Activated CD8-positive, alpha-beta memory T cell treated with anti-CD3 and anti-CD28 coated beads, Interleukin-2, amount 50 U/mL, for 48 hours (primary cell): Measurements from ENCODE around the gene PSMD10.

Experiments used
- DNase-seq: peaks from one replicate; pipeline ENCODE4 v3.0.0-alpha.2; 2020

Gene PSMD10

GRCh38 chrX:108091264-108091877, at the start of gene PSMD10, which contains the start of gene ATG4A:
Gene PSMD10, minus strand, starts transcription at chrX:108091542. Its CDS starts 22 bp downstream, at chrX:108091520.
Gene ATG4A, plus strand, starts transcription at chrX:108091778. Its CDS starts 49 bp downstream, at chrX:108091827.
- DNase-seq, result peak; percentile 87

- no peak for DNase-seq
Observed at GRCh38 chrX:108138814-108139702, 47.7 kb upstream of the PSMD10 start.

GRCh38 chrX:108134724-108135123, 43.4 kb upstream of the PSMD10 start:
- DNase-seq, result no peak

- no peak for DNase-seq
Observed at GRCh38 chrX:108132876-108133275, 41.5 kb upstream of the PSMD10 start.

- no peak for DNase-seq
Observed at GRCh38 chrX:108132034-108132433, 40.7 kb upstream of the PSMD10 start.

- no peak for DNase-seq
Observed at GRCh38 chrX:108131471-108131870, 40.1 kb upstream of the PSMD10 start.

GRCh38 chrX:108130889-108131288, 39.5 kb upstream of the PSMD10 start:
- no peak for DNase-seq

- no peak for DNase-seq
Observed at GRCh38 chrX:108127152-108127551, 35.8 kb upstream of the PSMD10 start.

- DNase-seq, result no peak
Observed at GRCh38 chrX:108126661-108127060, 35.3 kb upstream of the PSMD10 start.

GRCh38 chrX:108123591-108124366, 32.4 kb upstream of the PSMD10 start:
- DNase-seq, result no peak

GRCh38 chrX:108122748-108123147, 31.4 kb upstream of the PSMD10 start:
- DNase-seq, result no peak

- no peak for DNase-seq
Observed at GRCh38 chrX:108121291-108121690, 29.9 kb upstream of the PSMD10 start.

- DNase-seq, result no peak
Observed at GRCh38 chrX:108117988-108118387, 26.6 kb upstream of the PSMD10 start.

GRCh38 chrX:108114541-108114940, 23.2 kb upstream of the PSMD10 start:
- DNase-seq, result no peak

GRCh38 chrX:108105473-108105872, 14.1 kb upstream of the PSMD10 start:
- DNase-seq, result no peak

GRCh38 chrX:108097380-108097779, 6.0 kb upstream of the PSMD10 start:
- DNase-seq, result no peak

GRCh38 chrX:108091878-108092291, 543 bp upstream of the PSMD10 start:
- no peak for DNase-seq

GRCh38 chrX:108090491-108091263, 665 bp downstream of the PSMD10 start:
- no peak for DNase-seq

- no peak for DNase-seq
Observed at GRCh38 chrX:108088511-108088910, 2.8 kb downstream of the PSMD10 start.

- no peak for DNase-seq
Observed at GRCh38 chrX:108087792-108088191, 3.5 kb downstream of the PSMD10 start.

GRCh38 chrX:108081110-108081509, 10.2 kb downstream of the PSMD10 start:
- DNase-seq, result no peak

- no peak for DNase-seq
Observed at GRCh38 chrX:108072746-108073145, 18.6 kb downstream of the PSMD10 start.

GRCh38 chrX:108071578-108071977, 19.8 kb downstream of the PSMD10 start:
- no peak for DNase-seq
